ENCODE data around the gene APOF. TPM values are rescaled to one million over a fixed set of nuclear protein-coding genes. Genes with fewer than 3 reads are reported as not detected.

APOF gene, protein sequence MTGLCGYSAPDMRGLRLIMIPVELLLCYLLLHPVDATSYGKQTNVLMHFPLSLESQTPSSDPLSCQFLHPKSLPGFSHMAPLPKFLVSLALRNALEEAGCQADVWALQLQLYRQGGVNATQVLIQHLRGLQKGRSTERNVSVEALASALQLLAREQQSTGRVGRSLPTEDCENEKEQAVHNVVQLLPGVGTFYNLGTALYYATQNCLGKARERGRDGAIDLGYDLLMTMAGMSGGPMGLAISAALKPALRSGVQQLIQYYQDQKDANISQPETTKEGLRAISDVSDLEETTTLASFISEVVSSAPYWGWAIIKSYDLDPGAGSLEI
- total RNA-seq (ENCODE audit: low replicate concordance) = not detected in 2 replicates

DNA sequence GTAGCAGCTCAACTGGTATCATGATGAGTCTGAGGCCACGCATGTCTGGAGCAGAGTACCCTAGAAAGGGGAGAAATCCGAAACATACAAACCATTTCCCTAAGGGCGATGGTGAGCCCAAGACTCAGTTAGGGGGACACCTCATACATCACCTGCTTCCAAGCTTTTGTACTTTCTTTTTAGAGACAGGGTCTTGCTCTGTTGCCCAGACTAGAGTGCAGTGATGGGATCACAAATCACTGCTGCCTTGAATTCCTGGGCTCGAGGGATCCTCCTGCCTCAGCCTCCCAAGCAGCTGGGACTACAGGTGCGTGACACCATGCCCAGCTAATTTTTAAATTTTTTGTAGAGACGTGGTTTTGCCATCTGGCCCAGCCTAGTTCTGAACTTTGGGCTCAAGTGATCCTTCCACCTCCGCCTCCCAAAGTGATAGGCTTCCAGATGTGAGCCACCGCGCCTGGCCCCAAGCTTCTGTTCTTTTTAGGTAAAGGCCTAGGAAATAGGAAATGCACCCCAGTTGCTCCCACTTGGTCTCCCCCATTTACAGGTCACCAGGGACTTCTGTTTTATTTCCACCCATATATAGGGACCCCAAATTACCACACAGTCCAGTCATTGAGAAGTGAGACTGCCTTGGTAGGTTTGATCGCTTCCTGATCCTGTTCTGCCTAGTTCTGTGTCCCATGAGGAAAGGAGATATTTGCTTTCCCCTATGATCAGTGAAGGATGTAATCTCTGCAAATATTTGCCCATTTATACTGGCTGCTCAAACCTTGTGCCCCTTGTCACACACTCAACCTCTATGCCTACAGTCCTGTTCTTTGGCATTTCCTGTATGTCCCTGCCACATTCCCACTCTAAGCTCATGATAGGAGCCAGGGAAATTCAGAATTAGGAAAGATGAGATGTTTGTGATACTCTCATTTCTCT lies at the start of gene APOF:
TSS of gene APOF (minus strand) at position 728 of the 930 bp plus-strand sequence. CDS start at position 616, 112 bp downstream.
- Mint-ChIP-seq H3K4me1 (peaks cover 17% of the 10 kb centered on the region), H3K9me3 (no peaks in the 10 kb centered on the region), H3K36me3 (no peaks in the 10 kb centered on the region), H3K27me3 (ENCODE audit: insufficient read depth, low read depth) (peaks cover 12% of the 10 kb centered on the region), H3K4me3 (peak within 1 kb of the TSS; percentile 96), H3K27ac (no peak within 1 kb of the TSS)
- H3K4me1 ChIP-seq = peaks cover 3% of the 10 kb centered on the region
- no peak within 1 kb of the TSS for H3K27ac ChIP-seq
- TF ChIP-seq EZH2 (IDR thresholded peaks at IDR 0.05) = no peak
- TF ChIP-seq EZH2phosphoT487 (IDR thresholded peaks at IDR 0.05) = no peak
- H3K4me2 ChIP-seq = no peak within 1 kb of the TSS
- no peaks in the 10 kb centered on the region for H3K36me3 ChIP-seq
- no peaks in the 10 kb centered on the region for H4K20me1 ChIP-seq (ENCODE audit: low read depth)
- no peak for DNase-seq (ENCODE audit: low spot score)
- H3K79me2 ChIP-seq (ENCODE audit: low read depth) = peaks cover 22% of the 10 kb centered on the region
- peaks cover 10% of the 10 kb centered on the region for H3F3A ChIP-seq (ENCODE audit: low read depth)
- no peak within 1 kb of the TSS for H3K9ac ChIP-seq
- H3K4me3 ChIP-seq = no peak within 1 kb of the TSS
- H3K27me3 ChIP-seq = peaks cover 10% of the 10 kb centered on the region
- H3K9me3 ChIP-seq (ENCODE audit: low read depth) = no peaks in the 10 kb centered on the region
- H2AFZ ChIP-seq (replicated peaks) = no peak within 1 kb of the TSS

DNA sequence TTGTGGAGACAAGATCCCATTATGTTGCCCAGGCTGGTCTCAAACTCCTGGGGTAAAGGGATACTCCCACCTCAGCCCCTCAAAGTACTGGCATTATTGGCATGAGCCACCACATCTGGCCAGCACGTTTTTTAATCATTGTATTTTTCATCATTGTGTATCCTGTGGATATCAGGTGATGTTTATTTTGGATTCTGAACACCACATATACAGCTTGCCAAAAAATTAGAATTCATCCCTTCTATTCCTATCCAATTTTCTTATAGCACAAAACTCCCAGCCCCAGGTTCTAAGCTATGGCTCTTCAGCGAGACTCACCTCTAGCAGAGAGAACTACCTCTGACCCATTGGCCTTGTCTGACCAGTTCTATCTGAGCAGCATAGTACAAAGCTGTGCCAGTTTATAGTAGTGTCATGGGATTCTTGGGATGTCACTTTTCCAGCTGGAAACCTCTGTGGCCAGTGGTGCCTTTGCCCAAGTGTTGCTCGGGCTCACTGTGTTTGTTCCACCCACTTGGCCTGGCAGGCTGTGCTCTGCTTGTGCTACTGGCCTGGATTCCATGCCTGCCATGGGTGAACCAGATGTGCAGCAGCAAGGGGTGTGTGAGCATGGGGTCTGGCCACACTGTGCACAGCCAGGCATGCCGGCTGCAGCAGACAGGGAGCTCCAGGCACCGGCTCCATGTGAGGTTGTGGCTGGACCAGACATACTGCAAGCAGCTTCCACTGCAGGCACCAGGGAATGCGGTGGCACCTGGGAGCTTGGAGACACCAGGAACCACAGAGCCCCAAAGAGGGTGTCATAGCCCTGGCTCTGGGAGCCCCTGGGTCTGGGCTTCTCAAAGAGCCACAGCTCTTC lies 49.4 kb upstream of the APOF start:
- no peak overlapping the region for H2AFZ ChIP-seq (replicated peaks)
- TF ChIP-seq, protein P1, sequence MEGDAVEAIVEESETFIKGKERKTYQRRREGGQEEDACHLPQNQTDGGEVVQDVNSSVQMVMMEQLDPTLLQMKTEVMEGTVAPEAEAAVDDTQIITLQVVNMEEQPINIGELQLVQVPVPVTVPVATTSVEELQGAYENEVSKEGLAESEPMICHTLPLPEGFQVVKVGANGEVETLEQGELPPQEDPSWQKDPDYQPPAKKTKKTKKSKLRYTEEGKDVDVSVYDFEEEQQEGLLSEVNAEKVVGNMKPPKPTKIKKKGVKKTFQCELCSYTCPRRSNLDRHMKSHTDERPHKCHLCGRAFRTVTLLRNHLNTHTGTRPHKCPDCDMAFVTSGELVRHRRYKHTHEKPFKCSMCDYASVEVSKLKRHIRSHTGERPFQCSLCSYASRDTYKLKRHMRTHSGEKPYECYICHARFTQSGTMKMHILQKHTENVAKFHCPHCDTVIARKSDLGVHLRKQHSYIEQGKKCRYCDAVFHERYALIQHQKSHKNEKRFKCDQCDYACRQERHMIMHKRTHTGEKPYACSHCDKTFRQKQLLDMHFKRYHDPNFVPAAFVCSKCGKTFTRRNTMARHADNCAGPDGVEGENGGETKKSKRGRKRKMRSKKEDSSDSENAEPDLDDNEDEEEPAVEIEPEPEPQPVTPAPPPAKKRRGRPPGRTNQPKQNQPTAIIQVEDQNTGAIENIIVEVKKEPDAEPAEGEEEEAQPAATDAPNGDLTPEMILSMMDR (IDR thresholded peaks at IDR 0.05) = no peak
- TF ChIP-seq EZH2phosphoT487 (IDR thresholded peaks at IDR 0.05) (no peak), EZH2 (IDR thresholded peaks at IDR 0.05) (no peak)
- H3F3A ChIP-seq (ENCODE audit: low read depth) = no peaks in the 10 kb centered on the region
- peaks cover 4% of the 10 kb centered on the region for H3K36me3 Mint-ChIP-seq
- H3K27ac ChIP-seq = no peak overlapping the region
- no peaks in the 10 kb centered on the region for H3K9me3 ChIP-seq (ENCODE audit: low read depth)
- H4K20me1 ChIP-seq (ENCODE audit: low read depth) = no peaks in the 10 kb centered on the region
- H3K27ac Mint-ChIP-seq = no peak overlapping the region
- DNase-seq (ENCODE audit: low spot score) = no peak
- H3K27me3 ChIP-seq = no peaks in the 10 kb centered on the region
- H3K4me2 ChIP-seq = no peak overlapping the region
- no peaks in the 10 kb centered on the region for H3K36me3 ChIP-seq
- H3K4me1 ChIP-seq = no peaks in the 10 kb centered on the region
- H3K4me1 Mint-ChIP-seq = no peaks in the 10 kb centered on the region
- no peak overlapping the region for H3K9ac ChIP-seq
- no peaks in the 10 kb centered on the region for H3K79me2 ChIP-seq (ENCODE audit: low read depth)
- H3K27me3 Mint-ChIP-seq (ENCODE audit: insufficient read depth, low read depth) = peaks cover 3% of the 10 kb centered on the region
- H3K4me3 Mint-ChIP-seq = no peak overlapping the region
- H3K4me3 ChIP-seq = no peak overlapping the region
- H3K9me3 Mint-ChIP-seq = no peaks in the 10 kb centered on the region

- no peak overlapping the region for H3K27ac ChIP-seq
- no peaks in the 10 kb centered on the region for H3K79me2 ChIP-seq (ENCODE audit: low read depth)
- no peaks in the 10 kb centered on the region for H4K20me1 ChIP-seq (ENCODE audit: low read depth)
- peaks cover 3% of the 10 kb centered on the region for H3K27me3 Mint-ChIP-seq (ENCODE audit: insufficient read depth, low read depth)
- H3K36me3 ChIP-seq = no peaks in the 10 kb centered on the region
- no peaks in the 10 kb centered on the region for H3K9me3 Mint-ChIP-seq
- H3K4me2 ChIP-seq = no peak overlapping the region
- H3K4me1 Mint-ChIP-seq = peaks cover under 1% of the 10 kb centered on the region
- no peaks in the 10 kb centered on the region for H3K9me3 ChIP-seq (ENCODE audit: low read depth)
- TF ChIP-seq EZH2 (IDR thresholded peaks at IDR 0.05) = no peak
- TF ChIP-seq EZH2phosphoT487 (IDR thresholded peaks at IDR 0.05) = no peak
- TF ChIP-seq, protein P1 (IDR thresholded peaks at IDR 0.05) = no peak
- H3K4me1 ChIP-seq = no peaks in the 10 kb centered on the region
- H3K4me3 Mint-ChIP-seq = no peak overlapping the region
- H3K36me3 Mint-ChIP-seq = peaks cover 2% of the 10 kb centered on the region
- H3F3A ChIP-seq (ENCODE audit: low read depth) = no peaks in the 10 kb centered on the region
- H3K9ac ChIP-seq = no peak overlapping the region
- H2AFZ ChIP-seq (replicated peaks) = no peak overlapping the region
- no peak overlapping the region for H3K27ac Mint-ChIP-seq
- no peaks in the 10 kb centered on the region for H3K27me3 ChIP-seq
- no peak overlapping the region for H3K4me3 ChIP-seq
- DNase-seq (ENCODE audit: low spot score) = no peak
Measured at GRCh38 chr12:56410768-56411167, 48.1 kb upstream of the APOF start.
